Omental fat pad (tissue), 4 donors: Measurements from ENCODE around the gene COL6A1. TPM values are rescaled to one million over a fixed set of nuclear protein-coding genes. Genes with fewer than 3 reads are reported as not detected.

ENCODE experiments used
- ATAC-seq: fragments of 150-250 bp; one replicate; pipeline ENCODE4 v1.9.1; 2016; ENCODE audit warnings: mild to moderate bottlenecking, moderate library complexity; ENCODE audit not compliant: low FRiP score
- DNase-seq: peaks from one replicate; pipeline ENCODE4 v3.0.0-alpha.2; 2019; ENCODE audit warnings: low spot score
- CTCF ChIP-seq, 3 donors: fragments of 450-650 bp; IDR thresholded peaks; one replicate each; pipeline ENCODE4 v1.5.1; 2016 to 2017; ENCODE audit warnings: antibody characterized with exemption in 3 of 3, mild to moderate bottlenecking in 3 of 3, moderate library complexity in 2 of 3
- total RNA-seq, 4 donors: library from RNA; depleted of rRNA; stranded (reverse); fragments of >200 nt; gene quantifications; one replicate each; pipeline ENCODE4 v1.1.0, GENCODE V29; 2016

COL6A1 gene
- total RNA-seq, 4 donors from 2014 or later = 410 to 1,024 (median 521) TPM

GRCh38 chr21:45966791-45967394, 14.7 kb upstream of the COL6A1 start:
- DNase-seq = no peak
- ATAC-seq = no peak

GRCh38 chr21:45969921-45970673, 11.5 kb upstream of the COL6A1 start:
- no peak for TF ChIP-seq CTCF (IDR thresholded peaks at IDR 0.05)
- ATAC-seq (no peak), DNase-seq (no peak)

More at GRCh38 chr21:45966791-45967394, 14.7 kb upstream of the COL6A1 start:
- no peak for TF ChIP-seq CTCF (IDR thresholded peaks at IDR 0.05)

GRCh38 chr21:45970674-45971615, 10.6 kb upstream of the COL6A1 start:
- TF ChIP-seq CTCF (IDR thresholded peaks at IDR 0.05) = peak in 1 of 3 donors; percentile 43
- ATAC-seq = peak; percentile 39
- DNase-seq = no peak

- DNase-seq = no peak
- no peak for ATAC-seq
- no peak for TF ChIP-seq CTCF (IDR thresholded peaks at IDR 0.05)
Observed at GRCh38 chr21:45971616-45972352, 9.8 kb upstream of the COL6A1 start.

GRCh38 chr21:45972353-45972715, 9.2 kb upstream of the COL6A1 start:
- no peak for TF ChIP-seq CTCF (IDR thresholded peaks at IDR 0.05)
- no peak for DNase-seq
- ATAC-seq = no peak

- no peak for DNase-seq
- peak; percentile 28 for ATAC-seq
- no peak for TF ChIP-seq CTCF (IDR thresholded peaks at IDR 0.05)
Observed at GRCh38 chr21:45972716-45973474, 8.7 kb upstream of the COL6A1 start.
